Kidney (tissue), 14 donors: ENCODE measurements around the gene GPR52. TPM values are rescaled to one million over a fixed set of nuclear protein-coding genes. Genes with fewer than 3 reads are reported as not detected.

Experiments
- DNase-seq, 5 donors: peaks; one replicate each; pipeline ENCODE4 v3.0.0-alpha.2; 2013 to 2020
- FAIRE-seq: peaks from 2 replicates; lab custom pipeline; 2012; peaks lifted over from hg19 to GRCh38; lab: Jason Lieb, UNC
- H3K27ac ChIP-seq, 2 donors: one replicate each; pipeline ENCODE4 v1.7.0; 2013; ENCODE audit warnings: low read depth in 2 of 2, low read length in 2 of 2, inconsistent platforms in 1 of 2
- H3K27me3 ChIP-seq: one replicate; pipeline ENCODE4 v1.7.1; 2013; ENCODE audit warnings: low read length, inconsistent platforms; ENCODE audit not compliant: control insufficient read depth, insufficient read depth
- H3K36me3 ChIP-seq, 3 donors: one replicate each; pipeline versions ENCODE4 v1.7.0 to v1.7.1; 2013; ENCODE audit warnings: low read length in 3 of 3, control low read depth in 1 of 3, inconsistent platforms in 1 of 3; ENCODE audit not compliant: insufficient read depth in 3 of 3, control insufficient read depth in 2 of 3
- H3K4me1 ChIP-seq, 3 donors: one replicate each; pipeline versions ENCODE4 v1.7.0 to v1.7.1; 2013; ENCODE audit warnings: low read length in 3 of 3, inconsistent platforms in 1 of 3, low read depth in 1 of 3; ENCODE audit not compliant: control insufficient read depth in 2 of 3, insufficient read depth in 2 of 3
- H3K4me3 ChIP-seq, 3 donors: one replicate each; pipeline versions ENCODE4 v1.7.0 to v1.8.1; 2013; ENCODE audit warnings: low read length in 3 of 3, control low read depth in 1 of 3, inconsistent platforms in 1 of 3
- H3K9ac ChIP-seq, 3 donors: one replicate each; pipeline versions ENCODE4 v1.7.0 to v1.7.1; 2013; ENCODE audit warnings: low read length in 3 of 3, control low read depth in 1 of 3, inconsistent platforms in 1 of 3
- H3K9me3 ChIP-seq, 3 donors: one replicate each; pipeline versions ENCODE4 v1.7.0 to v1.7.1; 2013; ENCODE audit warnings: low read length in 3 of 3, control low read depth in 1 of 3, inconsistent platforms in 1 of 3; ENCODE audit not compliant: control insufficient read depth in 2 of 3, insufficient read depth in 1 of 3
- intact Hi-C: fragments of 100-400 bp; cut with DNase I; formaldehyde crosslinking; loops from one replicate; pipeline ENCODE4 v1.11.1; 2022
- polyA plus RNA-seq: library from polyadenylated mRNA; stranded (reverse); fragments of 350-450 nt; fragmentation: Illumina TruSeq; extraction: RNeasy Lipid Tissue Mini Kit (QIAGEN cat#74804); gene quantifications from one replicate; pipeline ENCODE4 v1.2.3, GENCODE V29; 2014; ENCODE audit warnings: low read depth, low replicate concordance; ENCODE audit not compliant: insufficient read depth
- total RNA-seq: library from RNA; stranded (reverse); fragmentation: NEBNext Ultra II Directional; extraction: Animal tissue kit (Norgen Biotek cat#: 25700); gene quantifications from one replicate; pipeline ENCODE4 v1.2.1, GENCODE V29; 2021
- TF ChIP-seq, protein P1 (sequence below): IDR thresholded peaks from 3 replicates; pipeline ENCODE4 v1.5.1; 2012; ENCODE audit warnings: mild to moderate bottlenecking, moderate library complexity, borderline replicate concordance; ENCODE audit not compliant: insufficient read depth; ENCODE audit errors: extremely low read depth
- donor health status: control.
- donor health status: control.
- donor health status: control.
- donor health status: control.
- donor health status: control.
- donor health status: DM: yes; HTN: yes; CAD: no.
- donor health status: Normal renal cell carcinoma (clear cell type).

GPR52 gene
- total and polyA plus RNA-seq, 2 donors from 2014 or later, result 2.7 TPM; not detected in 1

GRCh38 chr1:174428033-174428432, 19.7 kb upstream of the GPR52 start:
- intact Hi-C loops, result no loop called here
- H3K4me1 ChIP-seq, result no peaks in the 10 kb centered on the region
- TF ChIP-seq, protein P1, sequence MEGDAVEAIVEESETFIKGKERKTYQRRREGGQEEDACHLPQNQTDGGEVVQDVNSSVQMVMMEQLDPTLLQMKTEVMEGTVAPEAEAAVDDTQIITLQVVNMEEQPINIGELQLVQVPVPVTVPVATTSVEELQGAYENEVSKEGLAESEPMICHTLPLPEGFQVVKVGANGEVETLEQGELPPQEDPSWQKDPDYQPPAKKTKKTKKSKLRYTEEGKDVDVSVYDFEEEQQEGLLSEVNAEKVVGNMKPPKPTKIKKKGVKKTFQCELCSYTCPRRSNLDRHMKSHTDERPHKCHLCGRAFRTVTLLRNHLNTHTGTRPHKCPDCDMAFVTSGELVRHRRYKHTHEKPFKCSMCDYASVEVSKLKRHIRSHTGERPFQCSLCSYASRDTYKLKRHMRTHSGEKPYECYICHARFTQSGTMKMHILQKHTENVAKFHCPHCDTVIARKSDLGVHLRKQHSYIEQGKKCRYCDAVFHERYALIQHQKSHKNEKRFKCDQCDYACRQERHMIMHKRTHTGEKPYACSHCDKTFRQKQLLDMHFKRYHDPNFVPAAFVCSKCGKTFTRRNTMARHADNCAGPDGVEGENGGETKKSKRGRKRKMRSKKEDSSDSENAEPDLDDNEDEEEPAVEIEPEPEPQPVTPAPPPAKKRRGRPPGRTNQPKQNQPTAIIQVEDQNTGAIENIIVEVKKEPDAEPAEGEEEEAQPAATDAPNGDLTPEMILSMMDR, result no peak
- H3K9ac ChIP-seq, result no peak overlapping the region
- no peak overlapping the region for H3K4me3 ChIP-seq
- FAIRE-seq, result no peak
- no peaks in the 10 kb centered on the region for H3K27me3 ChIP-seq
- no peak overlapping the region for H3K27ac ChIP-seq
- H3K36me3 ChIP-seq, result no peaks in the 10 kb centered on the region
- DNase-seq, result no peak
- H3K9me3 ChIP-seq, result no peaks in the 10 kb centered on the region

- H3K9ac ChIP-seq, result no peak overlapping the region
- no peak overlapping the region for H3K4me3 ChIP-seq
- intact Hi-C loops, result no loop called here
- no peaks in the 10 kb centered on the region for H3K4me1 ChIP-seq
- no peak overlapping the region for H3K27ac ChIP-seq
- H3K36me3 ChIP-seq, result no peaks in the 10 kb centered on the region
- H3K9me3 ChIP-seq, result no peaks in the 10 kb centered on the region
- FAIRE-seq (peak; percentile 13), DNase-seq (no peak)
- TF ChIP-seq, protein P1, result no peak
- no peaks in the 10 kb centered on the region for H3K27me3 ChIP-seq
Measured at GRCh38 chr1:174428739-174429138, 19.0 kb upstream of the GPR52 start.

- no peak overlapping the region for H3K4me3 ChIP-seq
- FAIRE-seq, result no peak
- intact Hi-C loops, result no loop called here
Measured at GRCh38 chr1:174433451-174433850, 14.3 kb upstream of the GPR52 start.

More at GRCh38 chr1:174433451-174433850, 14.3 kb upstream of the GPR52 start:
- no peak overlapping the region for H3K9ac ChIP-seq
- H3K9me3 ChIP-seq, result no peaks in the 10 kb centered on the region
- no peaks in the 10 kb centered on the region for H3K4me1 ChIP-seq
- no peaks in the 10 kb centered on the region for H3K36me3 ChIP-seq
- no peak for DNase-seq
- no peaks in the 10 kb centered on the region for H3K27me3 ChIP-seq
- TF ChIP-seq, protein P1, result no peak
- no peak overlapping the region for H3K27ac ChIP-seq
